GM13977 (cell line): ENCODE results near the gene TMEM151A.

Source experiments
- DNase-seq: peaks from one replicate; pipeline ENCODE4 v3.0.0; 2012; ENCODE audit warnings: low spot score
- in situ Hi-C: fragments of 300-500 bp; cut with MboI; formaldehyde crosslinking; loops from one replicate; pipeline ENCODE4 v1.12.0; 2022; ENCODE audit warnings: low sequenced_read_pairs, low pct_unique_long_range_greater_than_20kb, mixed read lengths, inconsistent platforms; ENCODE audit not compliant: unreplicated experiment
- TF ChIP-seq, protein P1 (sequence below): IDR thresholded peaks from 2 replicates; pipeline ENCODE4 v1.5.1; 2012; ENCODE audit warnings: mild to moderate bottlenecking, control low read depth; ENCODE audit not compliant: insufficient read depth; ENCODE audit errors: extremely low read depth, missing control alignments

The TMEM151A gene

DNA sequence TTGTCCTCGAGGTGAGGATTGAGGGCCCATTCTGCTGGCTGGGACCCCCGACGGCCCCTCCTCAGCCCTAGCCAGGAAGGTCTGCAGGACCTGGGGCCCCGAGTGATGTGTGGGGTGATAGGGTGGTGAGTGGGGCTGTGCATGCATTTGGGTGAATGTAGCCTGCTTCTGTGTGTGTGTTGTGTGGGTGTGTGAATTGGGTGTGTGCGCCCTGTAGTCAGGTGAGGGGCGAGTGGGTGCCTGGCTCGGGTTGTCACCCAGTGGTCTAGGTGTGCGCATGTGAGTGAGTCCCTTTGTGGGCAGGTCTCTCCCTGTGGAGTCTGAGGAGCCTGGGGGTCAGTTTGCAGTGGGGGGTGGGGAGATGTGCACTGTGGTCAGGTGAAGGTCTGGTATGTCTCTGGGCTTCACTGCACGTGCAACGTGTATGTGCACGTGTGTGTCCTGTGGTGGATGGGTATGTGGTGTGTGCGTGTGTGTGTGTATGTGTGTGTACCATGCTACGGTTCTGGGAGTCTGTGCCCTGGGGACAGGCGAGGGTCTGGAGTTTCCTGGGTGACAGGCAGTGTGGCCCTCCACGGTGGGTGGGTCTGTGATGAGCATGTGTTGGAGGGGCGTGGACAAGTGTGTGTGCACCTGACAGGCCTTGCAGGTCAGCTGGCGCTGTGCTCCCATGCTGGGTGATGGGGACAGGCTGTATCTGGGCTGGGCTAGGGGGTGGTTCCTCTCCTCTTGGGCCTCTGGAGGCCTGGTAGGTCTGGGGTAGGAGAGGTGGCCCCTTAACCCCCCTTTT, 1.0 kb downstream of the TMEM151A start:
- in situ Hi-C loops: no loop called here
- DNase-seq: no peak
- TF ChIP-seq, protein P1, sequence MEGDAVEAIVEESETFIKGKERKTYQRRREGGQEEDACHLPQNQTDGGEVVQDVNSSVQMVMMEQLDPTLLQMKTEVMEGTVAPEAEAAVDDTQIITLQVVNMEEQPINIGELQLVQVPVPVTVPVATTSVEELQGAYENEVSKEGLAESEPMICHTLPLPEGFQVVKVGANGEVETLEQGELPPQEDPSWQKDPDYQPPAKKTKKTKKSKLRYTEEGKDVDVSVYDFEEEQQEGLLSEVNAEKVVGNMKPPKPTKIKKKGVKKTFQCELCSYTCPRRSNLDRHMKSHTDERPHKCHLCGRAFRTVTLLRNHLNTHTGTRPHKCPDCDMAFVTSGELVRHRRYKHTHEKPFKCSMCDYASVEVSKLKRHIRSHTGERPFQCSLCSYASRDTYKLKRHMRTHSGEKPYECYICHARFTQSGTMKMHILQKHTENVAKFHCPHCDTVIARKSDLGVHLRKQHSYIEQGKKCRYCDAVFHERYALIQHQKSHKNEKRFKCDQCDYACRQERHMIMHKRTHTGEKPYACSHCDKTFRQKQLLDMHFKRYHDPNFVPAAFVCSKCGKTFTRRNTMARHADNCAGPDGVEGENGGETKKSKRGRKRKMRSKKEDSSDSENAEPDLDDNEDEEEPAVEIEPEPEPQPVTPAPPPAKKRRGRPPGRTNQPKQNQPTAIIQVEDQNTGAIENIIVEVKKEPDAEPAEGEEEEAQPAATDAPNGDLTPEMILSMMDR: no peak

DNA sequence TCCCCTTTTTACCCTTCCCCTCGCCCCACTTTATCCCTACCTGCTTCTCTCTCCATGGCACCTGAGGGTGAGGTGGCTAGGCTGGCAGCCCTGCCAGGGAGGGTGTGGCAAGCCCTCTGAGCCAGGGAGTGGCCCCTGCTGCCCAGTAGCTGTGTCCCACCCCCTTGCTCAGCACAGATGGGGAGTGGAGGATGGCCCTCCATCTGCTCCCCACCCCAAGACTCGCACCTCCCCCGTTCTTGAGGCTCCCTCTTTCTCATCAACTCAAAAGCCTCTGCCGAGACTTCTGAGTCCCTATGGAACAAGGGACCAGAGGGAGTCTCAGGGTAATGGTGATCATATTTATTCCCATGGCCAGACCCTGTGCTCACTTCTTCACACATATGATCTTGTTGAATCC, 1.7 kb downstream of the TMEM151A start:
- TF ChIP-seq, protein P1: no peak
- in situ Hi-C loops: no loop called here
- no peak for DNase-seq

DNA sequence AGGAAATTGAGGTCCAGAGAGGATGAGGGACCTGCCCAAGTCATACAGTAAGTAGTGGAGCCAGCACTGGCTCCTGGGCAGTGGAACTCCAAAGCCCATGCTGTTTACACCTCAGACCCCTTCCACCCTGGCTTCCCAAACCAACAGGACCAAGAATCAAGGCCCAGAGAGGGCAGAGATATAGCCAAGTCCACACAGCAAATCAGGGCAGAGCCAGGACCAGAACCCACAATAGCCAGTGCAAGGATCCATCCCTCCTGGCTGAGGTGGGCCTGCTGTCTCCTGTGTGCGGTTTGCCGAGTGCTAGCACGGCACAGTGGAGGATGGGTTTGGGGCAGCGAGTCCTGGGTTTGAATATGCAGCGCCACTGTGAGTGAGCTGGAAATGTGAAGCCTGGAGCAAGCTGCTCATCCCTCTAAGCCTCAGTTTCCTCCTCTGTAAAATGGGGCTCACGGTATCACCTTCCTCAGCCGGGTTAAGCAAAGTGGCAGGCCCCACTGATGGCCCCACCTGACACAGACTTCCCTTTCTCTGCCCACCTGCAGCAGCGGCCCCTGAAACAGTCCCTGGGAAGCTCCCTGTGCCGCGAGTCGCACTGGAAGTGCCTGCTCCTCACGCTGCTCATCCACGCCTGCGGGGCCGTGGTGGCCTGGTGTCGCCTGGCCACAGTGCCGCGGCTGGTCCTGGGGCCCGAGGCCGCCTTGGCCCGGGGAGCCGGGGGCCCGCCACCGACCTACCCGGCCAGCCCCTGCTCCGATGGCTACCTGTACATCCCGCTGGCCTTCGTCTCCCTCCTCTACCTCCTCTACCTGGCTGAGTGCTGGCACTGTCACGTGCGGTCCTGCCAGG, 2.3 kb downstream of the TMEM151A start:
- in situ Hi-C loops: no loop called here
- TF ChIP-seq, protein P1: no peak
- DNase-seq: no peak

DNA sequence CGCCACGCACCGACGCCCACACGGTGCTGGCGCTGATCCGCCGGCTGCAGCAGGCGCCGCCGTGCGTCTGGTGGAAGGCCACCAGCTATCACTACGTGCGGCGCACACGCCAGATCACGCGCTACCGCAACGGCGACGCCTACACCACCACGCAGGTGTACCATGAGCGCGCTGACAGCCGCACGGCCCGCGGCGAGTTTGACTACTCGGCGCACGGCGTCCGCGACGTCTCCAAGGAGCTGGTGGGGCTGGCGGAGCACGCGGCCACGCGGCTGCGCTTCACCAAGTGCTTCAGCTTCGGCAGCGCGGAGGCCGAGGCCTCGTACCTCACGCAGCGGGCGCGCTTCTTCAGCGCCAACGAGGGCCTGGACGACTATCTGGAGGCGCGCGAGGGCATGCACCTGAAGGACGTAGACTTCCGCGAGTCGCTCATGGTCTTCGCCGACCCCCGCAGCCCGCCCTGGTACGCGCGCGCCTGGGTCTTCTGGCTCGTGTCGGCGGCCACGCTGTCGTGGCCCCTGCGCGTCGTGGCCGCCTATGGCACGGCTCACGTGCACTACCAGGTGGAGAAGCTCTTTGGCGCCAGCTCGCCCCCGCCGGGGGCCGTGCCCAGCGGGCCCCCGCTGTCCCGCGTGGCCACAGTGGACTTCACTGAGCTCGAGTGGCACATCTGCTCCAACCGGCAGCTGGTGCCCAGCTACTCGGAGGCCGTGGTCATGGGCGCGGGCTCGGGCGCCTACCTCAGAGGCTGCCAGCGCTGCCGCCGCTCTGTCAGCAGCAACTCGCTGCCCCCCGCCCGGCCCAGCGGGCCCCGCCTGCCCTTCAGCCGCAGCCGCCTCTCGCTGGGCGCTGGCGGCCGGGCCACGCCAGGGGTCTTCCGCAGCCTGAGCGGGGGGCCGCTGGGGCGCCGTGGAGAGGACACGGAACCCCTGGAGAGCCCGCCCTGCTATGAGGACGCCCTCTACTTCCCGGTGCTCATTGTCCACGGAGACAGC, 3.2 kb downstream of the TMEM151A start:
- TF ChIP-seq, protein P1: no peak
- in situ Hi-C loops: no loop called here
- no peak for DNase-seq

DNA sequence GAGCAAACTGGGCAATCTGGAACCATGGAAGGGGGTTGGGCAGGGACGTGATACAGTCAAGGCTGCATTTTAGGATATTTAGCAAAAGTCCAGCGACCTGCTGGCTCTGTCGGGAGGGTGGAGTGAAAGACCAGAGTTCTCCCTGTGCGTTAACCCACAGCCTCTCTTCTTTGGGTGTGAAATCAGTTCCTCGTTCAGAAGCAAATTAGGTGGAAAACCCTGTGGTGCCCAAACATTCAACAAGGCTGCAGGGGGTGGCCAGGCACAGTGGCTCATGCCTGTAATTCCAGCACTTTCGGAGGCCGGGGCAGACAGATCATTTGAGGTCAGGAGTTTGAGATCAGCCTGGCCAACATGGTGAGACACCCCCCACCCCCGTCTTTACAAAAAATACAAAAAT, 5.9 kb downstream of the TMEM151A start:
- TF ChIP-seq, protein P1: no peak
- in situ Hi-C loops: no loop called here
- no peak for DNase-seq

DNA sequence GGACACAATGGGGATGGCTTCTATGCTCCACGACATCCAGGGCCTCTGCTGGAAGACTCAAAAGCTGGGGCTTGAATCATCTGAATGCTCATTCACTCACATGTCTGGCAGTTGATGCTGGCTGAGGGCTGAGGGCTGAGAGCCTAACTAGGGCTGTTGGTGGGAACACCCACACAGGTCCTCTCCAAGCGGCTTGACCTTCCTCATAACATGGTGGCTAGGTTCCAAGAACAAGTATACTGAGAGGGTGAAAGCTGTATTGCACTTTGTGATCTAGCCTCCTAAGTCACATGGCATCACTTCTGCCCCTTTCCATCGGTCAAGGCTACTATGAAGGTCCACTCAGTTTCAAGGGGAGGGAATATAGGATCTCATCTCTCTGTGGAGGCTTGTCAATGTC, 7.5 kb downstream of the TMEM151A start:
- in situ Hi-C loops: no loop called here
- DNase-seq: no peak
- TF ChIP-seq, protein P1: no peak
